ENCODE data around the gene PLPPR3.

PLPPR3 gene

DNA sequence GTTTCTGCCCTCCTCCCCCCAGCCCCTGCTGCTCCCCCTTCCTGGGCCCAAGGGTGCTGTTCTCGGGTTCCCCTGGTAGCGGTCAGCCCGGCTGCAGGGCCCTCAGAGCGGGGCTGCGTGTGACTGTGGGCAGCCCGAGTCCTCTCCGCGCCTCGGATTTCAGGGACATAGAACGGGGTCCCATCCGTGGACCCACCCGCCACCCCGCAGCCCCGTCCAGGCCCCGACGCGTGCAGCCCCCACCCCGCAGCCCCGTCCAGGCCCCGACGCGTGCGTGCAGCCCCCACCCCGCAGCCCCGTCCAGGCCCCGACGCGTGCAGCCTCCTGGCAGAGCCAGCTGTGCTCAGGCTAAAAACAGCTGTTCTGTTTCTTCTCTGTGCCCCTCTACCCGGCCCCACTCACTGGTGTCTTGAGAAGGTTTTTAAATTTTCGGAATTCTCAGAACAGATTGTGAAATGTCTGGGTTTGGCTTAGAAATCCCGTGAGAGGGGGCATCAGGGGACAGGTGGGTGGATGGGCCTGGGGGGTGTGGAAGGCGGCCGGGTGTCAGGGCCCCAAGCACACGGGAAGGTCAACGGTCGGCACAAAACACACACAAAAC lies 13.6 kb upstream of the PLPPR3 start:
- TF ChIP-seq, protein P1, sequence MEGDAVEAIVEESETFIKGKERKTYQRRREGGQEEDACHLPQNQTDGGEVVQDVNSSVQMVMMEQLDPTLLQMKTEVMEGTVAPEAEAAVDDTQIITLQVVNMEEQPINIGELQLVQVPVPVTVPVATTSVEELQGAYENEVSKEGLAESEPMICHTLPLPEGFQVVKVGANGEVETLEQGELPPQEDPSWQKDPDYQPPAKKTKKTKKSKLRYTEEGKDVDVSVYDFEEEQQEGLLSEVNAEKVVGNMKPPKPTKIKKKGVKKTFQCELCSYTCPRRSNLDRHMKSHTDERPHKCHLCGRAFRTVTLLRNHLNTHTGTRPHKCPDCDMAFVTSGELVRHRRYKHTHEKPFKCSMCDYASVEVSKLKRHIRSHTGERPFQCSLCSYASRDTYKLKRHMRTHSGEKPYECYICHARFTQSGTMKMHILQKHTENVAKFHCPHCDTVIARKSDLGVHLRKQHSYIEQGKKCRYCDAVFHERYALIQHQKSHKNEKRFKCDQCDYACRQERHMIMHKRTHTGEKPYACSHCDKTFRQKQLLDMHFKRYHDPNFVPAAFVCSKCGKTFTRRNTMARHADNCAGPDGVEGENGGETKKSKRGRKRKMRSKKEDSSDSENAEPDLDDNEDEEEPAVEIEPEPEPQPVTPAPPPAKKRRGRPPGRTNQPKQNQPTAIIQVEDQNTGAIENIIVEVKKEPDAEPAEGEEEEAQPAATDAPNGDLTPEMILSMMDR (IDR thresholded peaks at IDR 0.05; ENCODE audit: control insufficient read depth, extremely low read depth, insufficient read depth): no peak
- no peak for DNase-seq (ENCODE audit: low read depth)

GRCh38 chr19:834216-834615 lies 12.5 kb upstream of the PLPPR3 start:
- no peak for DNase-seq (ENCODE audit: low read depth)

More for the DNA sequence above, 13.6 kb upstream of the PLPPR3 start:
- no peak overlapping the region for H3K4me3 ChIP-seq (ENCODE audit: low read depth, low read length)

DNA sequence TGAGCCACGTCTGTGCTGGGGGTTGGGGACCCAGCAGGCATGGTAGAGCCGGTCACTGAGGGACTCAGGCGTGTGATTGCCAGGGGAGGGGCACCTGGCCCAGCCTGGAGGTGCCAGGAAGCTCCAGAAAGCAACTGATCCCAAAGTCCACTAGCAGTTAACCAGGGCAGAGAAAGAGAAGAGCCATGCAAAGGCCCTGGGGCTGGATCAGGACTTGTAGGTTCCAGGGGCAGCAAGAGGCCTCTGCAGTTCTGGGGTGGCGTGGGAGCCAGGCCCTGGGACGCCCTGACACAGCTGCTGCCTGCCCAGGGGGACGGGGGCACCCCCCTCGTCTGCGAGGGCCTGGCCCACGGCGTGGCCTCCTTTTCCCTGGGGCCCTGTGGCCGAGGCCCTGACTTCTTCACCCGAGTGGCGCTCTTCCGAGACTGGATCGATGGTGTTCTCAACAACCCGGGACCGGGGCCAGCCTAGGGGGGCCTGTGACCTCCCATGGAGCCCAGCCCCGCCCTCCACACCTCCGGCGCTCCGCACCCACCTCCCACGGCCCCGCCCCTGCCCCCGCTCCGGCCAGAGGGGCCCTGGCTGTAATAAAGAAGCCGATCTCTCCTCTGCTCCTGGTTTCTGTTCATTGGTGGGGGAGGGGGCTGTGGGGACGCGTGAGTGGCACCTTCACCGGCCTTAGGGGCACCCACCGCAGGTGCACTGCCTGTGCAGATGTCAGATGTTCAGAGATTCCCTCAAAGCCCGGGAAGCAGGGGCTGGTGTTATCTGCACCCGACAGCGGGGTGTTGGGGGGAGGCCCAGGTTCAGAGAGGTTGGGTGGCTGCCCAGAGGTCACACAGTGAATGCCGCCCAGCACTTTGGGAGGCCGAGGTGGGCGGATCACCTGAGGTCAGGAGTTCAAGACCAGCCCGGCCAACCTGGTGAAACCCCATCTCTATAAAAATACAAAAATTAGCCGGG lies 9.9 kb upstream of the PLPPR3 start:
- TF ChIP-seq, protein P1 (IDR thresholded peaks at IDR 0.05; ENCODE audit: control insufficient read depth, extremely low read depth, insufficient read depth): no peak
- no peak for DNase-seq (ENCODE audit: low read depth)
- H3K4me3 ChIP-seq (ENCODE audit: low read depth, low read length): no peak overlapping the region

More at GRCh38 chr19:834216-834615, 12.5 kb upstream of the PLPPR3 start:
- H3K4me3 ChIP-seq (ENCODE audit: low read depth, low read length): no peak overlapping the region
- TF ChIP-seq, protein P1 (IDR thresholded peaks at IDR 0.05; ENCODE audit: control insufficient read depth, extremely low read depth, insufficient read depth): no peak

GRCh38 chr19:829129-829758 lies 7.5 kb upstream of the PLPPR3 start:
- DNase-seq (ENCODE audit: low read depth): no peak
- TF ChIP-seq, protein P1 (IDR thresholded peaks at IDR 0.05; ENCODE audit: control insufficient read depth, extremely low read depth, insufficient read depth): no peak
- no peak overlapping the region for H3K4me3 ChIP-seq (ENCODE audit: low read depth, low read length)

GRCh38 chr19:827710-828321 lies 6.1 kb upstream of the PLPPR3 start, which contains the start of gene AZU1:
AZU1 (plus strand) TSS chr19:827837; CDS start chr19:827847, 10 bp downstream.
- TF ChIP-seq, protein P1 (IDR thresholded peaks at IDR 0.05; ENCODE audit: control insufficient read depth, extremely low read depth, insufficient read depth): no peak
- no peak within 1 kb of the TSS for H3K4me3 ChIP-seq (ENCODE audit: low read depth, low read length)
- DNase-seq (ENCODE audit: low read depth): no peak

GRCh38 chr19:827314-827709 lies 5.6 kb upstream of the PLPPR3 start:
- TF ChIP-seq, protein P1 (IDR thresholded peaks at IDR 0.05; ENCODE audit: control insufficient read depth, extremely low read depth, insufficient read depth): no peak
- no peak for DNase-seq (ENCODE audit: low read depth)
- no peak overlapping the region for H3K4me3 ChIP-seq (ENCODE audit: low read depth, low read length)

All from LNCaP clone FGC (cell line).